Measurements from ENCODE around the gene CD300LG.
"Not testable (repeated sequence)": the region's sequence is repeated elsewhere in the genome, so short reads cannot be mapped to it uniquely, and the experiment has no call there.

The CD300LG gene

GRCh38 chr17:43825567-43825966, 21.4 kb upstream of the CD300LG start:
- no peak for DNase-seq

GRCh38 chr17:43826206-43826605, 20.8 kb upstream of the CD300LG start:
- no peak for DNase-seq

GRCh38 chr17:43827596-43827995, 19.4 kb upstream of the CD300LG start:
- DNase-seq: no peak

GRCh38 chr17:43829738-43830137, 17.2 kb upstream of the CD300LG start:
- no peak for DNase-seq

GRCh38 chr17:43830510-43831140, 16.4 kb upstream of the CD300LG start:
- no peak for DNase-seq

GRCh38 chr17:43831633-43832032, 15.3 kb upstream of the CD300LG start:
- no peak for DNase-seq

GRCh38 chr17:43832168-43832975, 14.6 kb upstream of the CD300LG start:
- DNase-seq: no peak

- DNase-seq: peak; percentile 17 to 29
Observed at GRCh38 chr17:43832976-43833829, 13.8 kb upstream of the CD300LG start, which contains the start of gene MPP3. TSS of gene MPP3 (minus strand) at chr17:43833146. CDS start at chr17:43831906, 1,240 bp downstream.

GRCh38 chr17:43834106-43834505, 12.9 kb upstream of the CD300LG start:
- DNase-seq: no peak

GRCh38 chr17:43839670-43840108, 7.3 kb upstream of the CD300LG start:
- DNase-seq: no peak

- no peak for DNase-seq
Observed at GRCh38 chr17:43840814-43841213, 6.2 kb upstream of the CD300LG start.

GRCh38 chr17:43841282-43841681, 5.7 kb upstream of the CD300LG start:
- no peak for DNase-seq

GRCh38 chr17:43842091-43842974, 4.6 kb upstream of the CD300LG start:
- DNase-seq: not testable (repeated sequence)

- no peak for DNase-seq
Observed at GRCh38 chr17:43842975-43843325, 4.0 kb upstream of the CD300LG start.

GRCh38 chr17:43844241-43844640, 2.7 kb upstream of the CD300LG start:
- no peak for DNase-seq

- no peak for DNase-seq
Observed at GRCh38 chr17:43845766-43846165, 1.2 kb upstream of the CD300LG start.

- DNase-seq: peak; percentile 45 to 60
Observed at GRCh38 chr17:43846221-43846712, 709 bp upstream of the CD300LG start.

GRCh38 chr17:43848601-43849000, 1.6 kb downstream of the CD300LG start:
- DNase-seq: no peak

GRCh38 chr17:43849116-43849515, 2.1 kb downstream of the CD300LG start:
- DNase-seq: no peak

- DNase-seq: no peak
Observed at GRCh38 chr17:43852571-43852970, 5.6 kb downstream of the CD300LG start.

GRCh38 chr17:43853546-43853945, 6.6 kb downstream of the CD300LG start:
- DNase-seq: no peak

GRCh38 chr17:43854498-43854897, 7.5 kb downstream of the CD300LG start:
- no peak for DNase-seq
